H9 (cell line): ENCODE measurements around the gene ZBTB12. TPM values are rescaled to one million over a fixed set of nuclear protein-coding genes. Genes with fewer than 3 reads are reported as not detected.
"Not testable (repeated sequence)": the region's sequence is repeated elsewhere in the genome, so short reads cannot be mapped to it uniquely, and the experiment has no call there.

Source experiments
- DNase-seq: peaks from one replicate; pipeline ENCODE4 v3.0.0-alpha.2; 2017
- H2AFZ ChIP-seq: one replicate; pipeline ENCODE4 v1.6.1; 2013; ENCODE audit warnings: mild to moderate bottlenecking, low read length, control low read depth, moderate library complexity
- H2AK5ac ChIP-seq: 2 replicates; pipeline ENCODE4 v1.6.1; 2013; ENCODE audit warnings: low read length, control low read depth, mixed read lengths; ENCODE audit not compliant: insufficient read length
- H2BK120ac ChIP-seq: one replicate; pipeline ENCODE4 v1.6.1; 2013; ENCODE audit warnings: low read depth, mild to moderate bottlenecking, low read length, control low read depth, inconsistent platforms; ENCODE audit not compliant: poor library complexity, severe bottlenecking
- H2BK12ac ChIP-seq: 2 replicates; pipeline ENCODE4 v1.6.1; 2013; ENCODE audit warnings: low read length, control low read depth, mixed read lengths, low read depth; ENCODE audit not compliant: insufficient read length
- H2BK15ac ChIP-seq: 2 replicates; pipeline ENCODE4 v1.6.1; 2013; ENCODE audit warnings: low read depth, low read length, control low read depth
- H2BK20ac ChIP-seq: one replicate; pipeline ENCODE4 v1.6.1; 2013; ENCODE audit warnings: low read depth, mild to moderate bottlenecking, low read length, control low read depth, inconsistent platforms; ENCODE audit not compliant: poor library complexity, severe bottlenecking
- H2BK5ac ChIP-seq: 2 replicates; pipeline ENCODE4 v1.6.1; 2013; ENCODE audit warnings: low read length, control low read depth, mixed read lengths; ENCODE audit not compliant: insufficient read length
- H3K14ac ChIP-seq: 2 replicates; pipeline ENCODE4 v1.6.1; 2013; ENCODE audit warnings: low read length, control low read depth; ENCODE audit not compliant: insufficient read depth
- H3K18ac ChIP-seq: 2 replicates; pipeline ENCODE4 v1.6.1; 2013; ENCODE audit warnings: low read depth, mild to moderate bottlenecking, mixed read lengths, low read length, control low read depth; ENCODE audit not compliant: insufficient read length
- H3K23ac ChIP-seq: 2 replicates; pipeline ENCODE4 v1.6.1; 2013; ENCODE audit warnings: low read length, control low read depth, mixed read lengths, low read depth; ENCODE audit not compliant: insufficient read length
- H3K23me2 ChIP-seq: 2 replicates; pipeline ENCODE4 v1.6.1; 2013; ENCODE audit warnings: low read depth, mild to moderate bottlenecking, mixed read lengths, low read length, control low read depth; ENCODE audit not compliant: insufficient read length, poor library complexity, severe bottlenecking
- H3K27ac ChIP-seq: 2 replicates; pipeline ENCODE4 v1.5.1; 2013; ENCODE audit warnings: low read length, control low read depth, mixed read lengths, low read depth; ENCODE audit not compliant: insufficient read length
- H3K27me3 ChIP-seq: 2 replicates; pipeline ENCODE4 v1.6.1; 2013; ENCODE audit warnings: low read length, control low read depth, inconsistent platforms; ENCODE audit not compliant: insufficient read depth
- H3K4ac ChIP-seq: 2 replicates; pipeline ENCODE4 v1.6.1; 2013; ENCODE audit warnings: low read depth, mild to moderate bottlenecking, control low read depth, inconsistent platforms, low read length, moderate library complexity
- H3K4me1 ChIP-seq: 2 replicates; pipeline ENCODE4 v1.6.1; 2013; ENCODE audit warnings: low read length, control low read depth, inconsistent platforms; ENCODE audit not compliant: insufficient read depth
- H3K4me2 ChIP-seq: 2 replicates; pipeline ENCODE4 v1.6.1; 2013; ENCODE audit warnings: low read length, control low read depth, mixed read lengths; ENCODE audit not compliant: insufficient read length, insufficient read depth
- H3K56ac ChIP-seq: 2 replicates; pipeline ENCODE4 v1.6.1; 2013; ENCODE audit warnings: low read depth, mild to moderate bottlenecking, mixed read lengths, low read length, control low read depth; ENCODE audit not compliant: insufficient read length
- H3K79me1 ChIP-seq: 2 replicates; pipeline ENCODE4 v1.6.1; 2013; ENCODE audit warnings: low read depth, mild to moderate bottlenecking, moderate library complexity, low read length, control low read depth, inconsistent platforms; ENCODE audit not compliant: insufficient read depth, poor library complexity, severe bottlenecking
- H3K79me2 ChIP-seq: 2 replicates; pipeline ENCODE4 v1.6.1; 2013; ENCODE audit warnings: low read length, control low read depth, inconsistent platforms; ENCODE audit not compliant: insufficient read depth
- H3K9ac ChIP-seq: 2 replicates; pipeline ENCODE4 v1.6.1; 2013; ENCODE audit warnings: low read length, control low read depth, mixed read lengths; ENCODE audit not compliant: insufficient read length; ENCODE audit errors: extremely low read depth
- H3K9me3 ChIP-seq: one replicate; pipeline ENCODE4 v1.6.1; 2013; ENCODE audit warnings: low read depth, low read length, inconsistent platforms; ENCODE audit not compliant: control insufficient read depth
- H3T11ph ChIP-seq: one replicate; pipeline ENCODE4 v1.6.1; 2013; ENCODE audit warnings: mild to moderate bottlenecking, low read length, control low read depth, inconsistent platforms
- H4K20me1 ChIP-seq: one replicate; pipeline ENCODE4 v1.6.1; 2013; ENCODE audit not compliant: control insufficient read depth, insufficient read length, insufficient read depth
- H4K5ac ChIP-seq: 2 replicates; pipeline ENCODE4 v1.6.1; 2013; ENCODE audit warnings: low read depth, mild to moderate bottlenecking, mixed read lengths, low read length, control low read depth; ENCODE audit not compliant: insufficient read length
- H4K8ac ChIP-seq: replicated peaks from 2 replicates; pipeline ENCODE4 v1.6.1; 2013; ENCODE audit warnings: low read length, control low read depth, mixed read lengths, low read depth; ENCODE audit not compliant: insufficient read length
- H4K91ac ChIP-seq: 2 replicates; pipeline ENCODE4 v1.6.1; 2013; ENCODE audit warnings: low read depth, mild to moderate bottlenecking, moderate library complexity, mixed read lengths, low read length, control low read depth; ENCODE audit not compliant: insufficient read length
- H3K27ac Mint-ChIP-seq, 3 experiments: 2 replicates in 2 of 3; 3 replicates in 1 of 3; pipeline ENCODE4 v1.8.0; 2020 to 2021; ENCODE audit warnings: mixed read lengths in 3 of 3, mild to moderate bottlenecking in 1 of 3, moderate library complexity in 1 of 3
- H3K27me3 Mint-ChIP-seq: 2 replicates; pipeline ENCODE4 v1.8.0; 2021; ENCODE audit warnings: low read depth, mild to moderate bottlenecking, moderate library complexity, mixed read lengths
- H3K36me3 Mint-ChIP-seq, 3 experiments: 2 replicates in 2 of 3; 3 replicates in 1 of 3; pipeline ENCODE4 v1.8.0; 2020 to 2021; ENCODE audit warnings: low read depth in 3 of 3, mixed read lengths in 3 of 3; ENCODE audit not compliant: insufficient read depth in 1 of 3
- H3K4me1 Mint-ChIP-seq, 2 experiments: 2 replicates each; pipeline ENCODE4 v1.8.0; 2020; ENCODE audit warnings: mixed read lengths in 2 of 2
- H3K4me3 Mint-ChIP-seq, 2 experiments: 2 replicates in 1 of 2; 3 replicates in 1 of 2; pipeline ENCODE4 v1.8.0; 2020 to 2021; ENCODE audit warnings: mild to moderate bottlenecking in 2 of 2, mixed read lengths in 2 of 2, moderate library complexity in 1 of 2
- H3K9me3 Mint-ChIP-seq, 2 experiments: 2 replicates in 1 of 2; 3 replicates in 1 of 2; pipeline ENCODE4 v1.8.0; 2020; ENCODE audit warnings: mild to moderate bottlenecking in 2 of 2, mixed read lengths in 2 of 2, moderate library complexity in 1 of 2
- WGBS: extraction: QIAGEN DNeasy Blood & Tissue Kit; methylation state at CpG from one replicate; pipeline ENCODE4 v1.1.7; 2013; ENCODE audit warnings: missing lambda C conversion rate, low lambda C conversion rate, mixed read lengths; ENCODE audit not compliant: insufficient read length; ENCODE audit errors: extremely low coverage; 5-methylcytosine and 5-hydroxymethylcytosine counted together
- total RNA-seq: library from RNA; stranded (reverse); gene quantifications from 2 replicates; pipeline ENCODE4 v1.2.1, GENCODE V29; 2021

Gene ZBTB12
- total RNA-seq, 1 experiment from 2014 or later: 31.0 TPM

DNA sequence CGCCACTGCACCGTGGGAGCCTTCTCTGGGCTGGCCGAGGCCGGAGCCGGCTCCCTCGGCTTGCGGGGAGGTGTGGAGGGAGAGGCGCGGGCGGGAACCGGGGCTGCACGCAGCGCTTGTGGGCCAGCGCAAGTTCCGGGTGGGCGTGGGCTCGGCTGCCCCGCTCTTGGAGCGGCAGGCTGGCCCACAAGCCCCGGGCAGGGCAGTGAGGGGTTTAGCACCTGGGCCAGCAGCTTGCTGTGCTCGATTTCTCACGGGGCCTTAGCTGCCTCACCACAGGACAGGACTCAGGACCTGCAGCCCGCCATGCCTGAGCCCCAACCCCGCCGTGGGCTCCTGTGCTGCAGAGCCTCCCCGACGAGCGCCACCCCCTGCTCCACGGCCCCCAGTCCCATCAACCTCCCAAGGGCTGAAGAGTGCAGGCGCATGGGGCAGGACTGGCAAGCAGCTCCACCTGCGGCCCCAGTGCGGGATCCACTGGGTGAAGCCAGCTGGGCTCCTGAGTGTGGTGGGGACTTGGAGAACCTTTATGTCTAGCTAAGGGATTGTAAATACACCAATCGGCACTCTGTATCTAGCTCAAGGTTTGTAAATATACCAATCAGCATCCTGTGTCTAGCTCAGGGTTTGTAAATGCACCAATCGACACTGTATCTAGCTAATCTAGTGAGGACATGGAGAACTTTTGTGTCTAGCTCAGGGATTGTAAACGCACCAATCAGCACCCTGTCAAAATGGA is 49.7 kb downstream of the ZBTB12 start:
- H3K4me2 ChIP-seq, H3K27ac ChIP-seq, H4K8ac ChIP-seq, H2BK20ac ChIP-seq, H3K4me1 Mint-ChIP-seq, H3K14ac ChIP-seq, H3K4me1 ChIP-seq, H3K79me2 ChIP-seq, H3K23ac ChIP-seq, H3K9ac ChIP-seq, H3K27me3 ChIP-seq, H2BK15ac ChIP-seq, H3T11ph ChIP-seq, H4K5ac ChIP-seq, H3K23me2 ChIP-seq, H2AK5ac ChIP-seq, H4K20me1 ChIP-seq, H3K56ac ChIP-seq, H3K18ac ChIP-seq, H2BK120ac ChIP-seq, H2BK5ac ChIP-seq, H3K4ac ChIP-seq, H3K27ac Mint-ChIP-seq, H3K79me1 ChIP-seq, H4K91ac ChIP-seq, H2BK12ac ChIP-seq, H3K27me3 Mint-ChIP-seq, H2AFZ ChIP-seq, H3K9me3 ChIP-seq, H3K4me3 Mint-ChIP-seq: not testable (repeated sequence)
- H3K9me3 Mint-ChIP-seq: peaks cover 11 to 12% of the 10 kb centered on the region in 2 experiments
- H3K36me3 Mint-ChIP-seq: peaks cover 12 to 15% (median 12%) of the 10 kb centered on the region in 3 experiments; a peak in 6 of 7 replicates
- peak; percentile 65 for DNase-seq
- WGBS: no CpG with 5 or more reads among the region's 35 CpGs
